HG03108 (cell line): ENCODE measurements around the gene RPS5.
A peak's percentile ranks its signal among the peaks of the same experiment; 100 is the strongest.
"Not testable (repeated sequence)": the region's sequence is repeated elsewhere in the genome, so short reads cannot be mapped to it uniquely, and the experiment has no call there.

Experiments
- ATAC-seq: cut with Tn5 transposase; IDR thresholded peaks from one replicate; pipeline ENCODE4 v1.9.1; 2021; ENCODE audit warnings: moderate library complexity; ENCODE audit not compliant: unreplicated experiment

Gene RPS5

DNA sequence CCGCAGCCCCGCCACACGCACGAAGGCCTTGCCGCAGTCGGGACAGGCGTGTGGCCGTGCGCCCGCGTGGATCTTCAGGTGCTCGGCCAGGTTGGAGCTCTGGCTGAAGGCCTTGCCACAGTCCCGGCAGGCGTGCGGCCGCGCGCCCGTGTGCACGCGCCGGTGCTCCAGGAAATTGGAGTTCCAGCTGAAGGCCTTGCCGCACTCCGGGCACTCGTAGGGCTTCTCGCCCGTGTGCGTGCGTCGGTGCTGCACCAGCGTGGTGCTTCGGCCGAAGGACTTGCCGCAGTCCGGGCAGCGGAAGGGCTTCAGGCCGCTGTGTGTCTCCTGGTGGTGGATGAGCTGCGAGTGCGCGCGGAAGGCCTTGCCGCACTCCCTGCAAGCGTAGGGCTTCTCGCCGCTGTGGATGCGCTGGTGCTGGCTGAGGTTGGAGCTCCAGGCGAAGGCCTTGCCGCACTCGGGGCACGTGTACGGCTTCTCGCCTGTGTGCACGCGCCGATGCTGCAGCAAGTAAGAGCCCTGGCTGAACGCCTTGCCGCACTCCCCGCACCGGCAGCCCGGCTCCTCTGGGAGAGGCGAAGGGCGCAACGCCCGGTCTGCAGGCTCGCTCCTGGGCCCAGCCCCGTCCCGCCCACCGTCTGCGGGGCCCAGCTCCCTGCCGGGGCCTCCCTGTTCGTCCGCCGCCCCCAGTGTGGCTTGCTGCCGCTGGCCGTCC lies 30.1 kb upstream of the RPS5 start:
- ATAC-seq = no peak

DNA sequence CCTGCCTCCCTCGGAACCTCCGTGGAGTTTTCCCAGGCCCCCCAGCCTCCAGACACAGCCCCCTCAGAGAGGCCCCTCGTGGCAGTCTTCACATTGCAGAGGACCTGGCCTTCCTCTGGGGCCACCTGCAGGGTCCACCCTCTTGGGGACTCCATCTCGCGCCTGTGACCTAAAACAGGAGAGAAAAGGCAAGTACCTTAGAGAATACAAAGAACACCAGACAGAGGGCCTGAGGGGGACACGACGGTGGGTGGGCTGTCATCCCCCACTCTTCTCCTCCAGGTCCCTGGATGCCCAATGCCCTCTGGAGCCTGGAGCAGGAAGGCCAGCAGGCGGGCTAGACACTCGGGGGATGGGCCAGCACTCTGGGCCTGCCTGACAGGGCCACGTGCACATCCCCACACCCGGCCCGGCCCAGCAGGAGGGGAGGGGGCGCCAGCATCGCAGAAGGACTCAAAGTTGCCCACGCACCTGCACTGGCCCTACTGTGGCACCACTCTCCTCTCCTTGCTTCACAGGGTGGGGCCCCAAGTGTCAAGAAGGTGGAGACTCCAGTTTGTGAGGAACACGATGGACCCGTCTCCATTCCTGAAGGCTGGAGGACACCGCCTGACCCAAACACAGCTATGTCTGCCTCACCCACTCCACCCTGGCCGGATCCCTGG lies 29.5 kb upstream of the RPS5 start:
- no peak for ATAC-seq

DNA sequence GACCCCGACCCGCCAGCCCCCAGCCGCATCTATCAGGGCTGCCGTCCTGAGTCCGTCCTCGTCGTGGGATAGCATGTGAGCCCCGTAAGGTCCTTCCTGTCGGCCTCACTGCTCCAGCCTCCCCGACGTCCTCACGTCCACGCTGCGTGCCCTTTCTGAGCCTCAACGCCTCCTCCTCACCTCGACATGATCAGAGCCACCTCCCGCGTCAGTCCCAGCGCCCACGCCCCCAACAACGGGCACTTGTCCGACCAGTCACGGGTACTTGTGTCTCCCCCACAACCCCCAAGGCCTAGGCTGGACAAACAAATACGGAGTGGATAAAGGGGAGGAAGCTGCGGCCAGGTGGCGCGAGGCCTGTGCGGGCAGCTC lies 25.2 kb upstream of the RPS5 start:
- ATAC-seq = peak; percentile 7

DNA sequence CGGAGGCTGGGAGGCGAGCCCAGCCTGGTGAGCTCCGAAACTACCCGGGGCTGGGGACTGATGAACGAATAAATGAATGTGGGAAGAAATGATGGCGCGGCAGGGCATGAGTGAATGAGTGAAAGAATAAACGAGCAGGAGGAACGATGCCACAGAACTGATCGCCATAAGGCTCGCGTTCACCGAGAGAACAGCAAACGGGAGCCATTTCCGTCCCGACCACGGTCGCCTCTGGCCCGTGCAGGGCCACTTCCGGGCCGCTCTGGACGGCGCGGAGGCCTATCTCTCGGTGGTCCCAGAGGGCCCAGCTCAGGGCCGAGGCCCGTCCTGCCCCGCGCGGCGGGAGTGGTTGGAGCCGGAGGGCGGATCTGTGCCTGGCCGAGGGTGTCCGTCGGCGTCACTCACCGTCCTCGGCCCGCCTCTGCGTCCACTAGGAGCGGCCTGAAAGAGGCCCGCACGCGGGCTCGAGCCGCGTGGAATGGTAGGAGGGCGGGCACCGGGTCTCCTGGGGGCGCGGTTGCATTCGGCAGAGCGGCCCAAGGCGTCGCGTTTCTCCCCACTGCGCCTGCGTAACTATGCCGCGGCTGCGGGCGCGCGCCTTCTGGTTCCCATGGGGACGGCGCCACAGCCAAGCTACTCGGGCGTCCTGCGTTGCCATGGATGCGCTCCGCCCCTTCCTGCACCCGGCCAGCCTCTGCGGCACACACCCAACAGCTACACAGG lies 24.6 kb upstream of the RPS5 start, which contains the start of gene ZNF497:
ZNF497 (minus strand) TSS at position 480 of the 723 bp plus-strand sequence. CDS start 5,116 bp downstream, outside the sequence.
- ATAC-seq = peak; percentile 85

DNA sequence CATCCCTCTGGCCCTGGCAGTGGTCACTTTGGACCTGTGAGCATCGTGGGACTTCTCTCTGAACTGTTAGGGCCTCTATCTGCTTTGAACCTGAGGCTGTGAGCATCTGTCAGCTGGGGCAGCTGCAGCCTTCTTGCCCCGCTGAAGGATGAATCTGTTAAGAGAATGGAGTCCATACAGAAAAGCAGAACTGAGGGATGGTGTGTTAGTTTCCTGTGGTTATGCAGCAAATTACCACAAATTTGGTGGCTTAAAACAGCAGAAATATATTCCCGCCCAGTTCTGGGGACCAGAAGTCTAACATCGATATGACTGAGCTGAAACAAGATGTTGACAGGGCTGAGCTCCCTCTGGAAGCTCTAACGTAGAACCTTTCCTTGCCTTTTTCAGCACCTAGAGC lies 22.9 kb upstream of the RPS5 start:
- no peak for ATAC-seq

DNA sequence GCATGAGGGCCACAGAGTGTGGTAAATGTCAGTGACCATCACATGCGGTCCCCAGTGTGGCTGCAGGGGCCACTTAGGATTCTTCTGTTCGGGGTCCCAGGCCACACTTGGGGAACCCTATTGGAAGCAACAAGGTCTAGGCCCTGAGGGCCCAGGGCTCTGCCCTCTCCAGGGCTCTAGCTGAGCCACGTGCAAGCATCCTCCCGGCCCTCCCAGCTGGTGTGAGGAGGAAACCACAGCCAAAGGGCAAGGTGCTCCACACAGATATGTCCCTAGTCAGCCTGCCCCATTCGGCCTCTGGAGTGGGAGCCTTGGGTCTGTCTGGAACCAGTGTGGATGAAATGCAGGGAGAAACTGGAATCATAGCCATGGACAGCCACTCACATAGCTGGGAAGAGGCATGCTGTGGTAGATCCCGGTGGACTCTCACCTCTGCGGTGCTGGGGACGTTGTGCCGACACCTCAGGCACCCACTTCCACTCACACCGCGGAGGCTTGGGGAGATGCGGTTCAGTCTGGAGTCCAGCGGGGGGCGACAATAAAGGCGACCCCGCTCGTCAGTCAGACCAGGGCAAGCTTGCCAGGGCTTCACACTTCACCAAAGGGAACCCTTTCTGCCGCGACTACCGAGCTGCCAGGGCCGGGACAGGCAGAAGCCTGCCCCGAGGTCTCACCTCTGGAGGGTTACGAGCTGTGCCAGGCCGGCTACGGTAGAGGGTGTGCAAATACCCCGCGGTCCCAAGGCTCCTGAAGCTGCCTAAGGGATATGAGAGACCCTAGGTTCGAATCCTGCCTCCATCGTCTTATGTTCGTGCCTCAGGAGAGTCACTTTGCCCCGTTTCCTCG lies 20.3 kb upstream of the RPS5 start:
- no peak for ATAC-seq

DNA sequence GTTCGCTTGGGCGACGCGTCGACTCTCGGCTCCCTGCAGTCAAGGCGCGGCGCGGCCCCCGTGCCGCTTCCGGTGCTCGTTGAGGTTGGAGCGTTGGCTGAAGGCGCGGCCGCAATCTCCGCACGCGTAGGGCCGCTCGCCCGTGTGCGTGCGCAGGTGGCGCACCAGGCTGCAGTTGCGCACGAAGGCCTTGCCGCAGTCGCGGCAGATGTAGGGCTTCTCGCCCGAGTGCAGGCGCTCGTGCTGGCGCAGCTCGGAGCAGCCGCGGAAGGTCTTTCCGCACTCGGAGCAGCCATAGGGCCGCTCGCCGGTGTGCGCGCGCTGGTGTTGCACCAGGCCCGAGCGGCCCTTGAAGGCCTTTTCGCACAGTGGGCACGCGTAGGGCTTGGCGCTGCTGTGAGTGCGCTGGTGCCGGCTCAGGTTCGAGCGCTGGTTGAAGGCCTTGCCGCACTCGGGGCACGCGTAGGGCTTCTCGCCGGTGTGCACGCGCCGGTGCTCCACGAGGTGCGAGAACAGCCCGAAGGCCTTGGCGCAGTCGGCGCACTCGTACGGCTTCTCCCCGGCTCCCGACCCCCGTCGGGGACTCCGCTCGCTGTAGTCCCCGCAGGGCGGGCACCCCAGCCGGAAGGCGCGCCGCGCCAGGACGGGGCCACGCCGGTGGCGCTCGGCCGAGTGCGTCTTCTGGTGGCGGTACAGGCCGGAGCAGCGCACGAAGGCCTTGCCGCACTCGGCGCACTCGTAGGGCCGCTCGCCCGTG lies 19.2 kb upstream of the RPS5 start:
- ATAC-seq = no peak

DNA sequence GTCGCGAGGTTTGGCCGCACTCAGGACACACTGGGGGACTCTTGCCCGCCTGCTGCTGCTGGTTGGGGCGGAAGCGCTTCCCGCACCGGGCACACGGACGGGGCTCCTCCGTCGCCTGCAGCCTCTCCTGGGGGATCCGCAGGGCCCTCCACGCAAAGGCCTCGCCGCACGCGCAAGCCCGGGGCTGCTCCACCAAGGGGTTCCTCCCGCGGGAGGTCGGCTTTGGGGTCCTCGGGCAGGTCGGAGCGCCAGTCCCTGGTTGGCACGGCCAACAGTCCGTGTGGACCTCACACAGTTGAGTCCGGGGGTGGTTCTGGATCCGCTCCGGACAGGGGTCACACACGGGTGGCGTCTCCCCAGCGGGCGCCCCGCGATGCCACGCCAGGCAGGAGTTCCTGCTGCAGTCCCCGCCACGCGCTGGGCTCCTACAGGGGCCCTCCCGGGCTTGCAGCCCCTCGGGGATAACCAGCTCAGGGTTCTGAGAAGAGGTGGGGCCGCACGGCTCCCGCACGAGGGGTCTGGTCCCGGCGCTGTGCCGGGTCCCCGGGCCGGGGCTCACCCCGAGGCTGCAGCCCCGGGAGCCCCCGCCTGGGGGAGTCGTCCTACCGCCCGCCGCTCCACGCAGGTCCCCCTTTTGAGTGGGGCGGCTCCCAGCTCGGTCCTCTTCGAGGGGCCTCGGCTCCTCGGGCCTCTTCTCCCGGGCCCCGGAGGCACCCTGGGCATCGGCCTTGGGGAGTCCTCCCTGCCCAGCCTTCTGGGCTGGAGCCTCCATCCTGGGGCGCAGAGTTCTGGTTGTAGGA lies 18.3 kb upstream of the RPS5 start:
- no peak for ATAC-seq

DNA sequence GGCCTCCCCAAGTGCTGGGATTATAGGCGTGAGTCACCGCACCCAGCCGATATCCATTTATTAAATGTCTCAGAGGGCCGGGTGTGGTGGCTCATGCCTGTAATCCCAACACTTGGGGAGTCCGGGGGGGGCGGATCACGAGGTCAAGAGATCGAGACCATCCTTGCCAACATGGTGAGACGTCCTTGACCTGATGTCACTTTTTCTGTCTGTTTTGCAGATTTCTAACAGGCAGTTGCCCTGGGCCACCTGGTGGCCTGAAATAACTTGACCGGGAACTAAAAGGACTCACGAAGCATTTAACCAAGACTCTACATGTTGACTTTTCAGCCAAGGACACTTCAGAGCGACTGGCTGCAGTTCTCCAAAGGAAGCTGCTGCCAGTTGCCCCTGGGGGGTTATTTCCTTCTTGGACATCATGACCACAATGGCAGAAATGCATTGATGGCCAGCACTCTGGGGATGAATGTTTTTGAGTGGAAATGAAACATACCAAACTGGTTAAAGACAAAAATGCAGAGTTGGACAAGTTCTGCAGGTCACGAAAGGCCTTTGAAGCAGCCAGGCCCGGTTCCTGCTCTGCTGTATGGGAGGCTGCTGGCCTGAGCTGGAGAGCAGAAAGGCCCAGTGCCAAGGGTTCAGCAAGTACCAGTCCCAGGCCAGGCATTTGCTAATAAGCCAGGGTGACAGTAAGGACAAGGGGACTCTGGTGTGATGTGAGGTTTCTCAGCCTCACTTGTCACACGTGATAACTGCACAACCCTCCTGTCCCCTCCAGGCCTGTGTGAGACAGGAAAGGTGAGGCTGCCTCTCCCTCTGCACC lies 14.5 kb upstream of the RPS5 start:
- no peak for ATAC-seq

DNA sequence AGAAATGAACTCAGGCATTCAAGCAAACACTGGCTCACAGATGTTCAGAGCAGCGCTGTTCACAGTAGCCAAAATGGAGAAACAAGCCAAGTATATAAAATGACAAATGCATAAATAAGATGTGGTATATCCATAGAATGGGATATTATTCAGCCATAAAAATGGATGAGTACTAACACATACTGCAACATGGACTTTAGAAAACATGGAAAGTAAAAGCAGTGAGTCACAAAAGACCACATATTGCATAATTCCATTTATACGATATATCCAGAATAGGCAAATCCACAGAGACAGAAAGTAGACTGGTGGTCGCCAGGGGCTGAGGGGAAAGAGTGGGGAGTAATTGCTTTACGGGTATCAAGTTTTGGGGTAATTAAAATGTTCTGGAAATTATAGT lies 12.9 kb upstream of the RPS5 start:
- no peak for ATAC-seq

DNA sequence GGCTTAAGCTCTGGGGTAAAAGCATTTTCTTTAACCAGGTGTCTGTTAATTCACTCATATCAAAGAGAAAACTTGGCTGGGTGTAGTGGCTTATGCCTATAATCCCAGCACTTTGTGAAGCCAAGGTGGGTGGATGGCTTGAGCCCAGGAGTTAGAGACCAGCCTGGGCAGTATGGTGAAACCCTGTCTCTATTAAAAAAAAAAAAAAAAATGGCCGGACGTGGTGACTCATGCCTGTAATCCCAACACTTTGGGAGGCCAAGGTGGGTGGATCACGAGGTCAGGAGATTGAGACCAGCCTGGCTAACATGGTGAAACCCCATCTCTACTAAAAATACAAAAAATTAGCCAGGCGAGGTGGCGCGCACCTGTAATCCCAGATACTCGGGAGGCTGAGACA lies 10.3 kb upstream of the RPS5 start:
- not testable (repeated sequence) for ATAC-seq

DNA sequence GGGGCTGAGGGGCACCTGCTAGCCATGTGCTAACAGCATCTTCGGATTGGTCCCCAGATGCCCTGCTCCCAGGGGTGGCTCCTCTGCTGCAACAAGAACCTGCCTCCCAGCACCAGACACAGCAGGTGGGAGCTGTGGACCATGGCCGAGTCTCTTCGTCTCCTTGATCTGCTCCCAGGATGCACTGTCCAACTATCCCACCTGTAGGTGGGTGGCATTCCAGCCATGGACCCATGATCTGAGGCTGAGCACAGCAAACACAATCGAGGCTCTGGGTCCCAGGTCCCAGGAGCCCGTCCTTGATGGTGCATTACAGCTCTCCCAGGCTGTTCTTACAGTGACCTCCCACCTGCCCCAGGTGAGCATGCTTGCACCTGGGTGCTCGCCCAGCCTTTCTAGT lies 7.8 kb upstream of the RPS5 start:
- no peak for ATAC-seq

DNA sequence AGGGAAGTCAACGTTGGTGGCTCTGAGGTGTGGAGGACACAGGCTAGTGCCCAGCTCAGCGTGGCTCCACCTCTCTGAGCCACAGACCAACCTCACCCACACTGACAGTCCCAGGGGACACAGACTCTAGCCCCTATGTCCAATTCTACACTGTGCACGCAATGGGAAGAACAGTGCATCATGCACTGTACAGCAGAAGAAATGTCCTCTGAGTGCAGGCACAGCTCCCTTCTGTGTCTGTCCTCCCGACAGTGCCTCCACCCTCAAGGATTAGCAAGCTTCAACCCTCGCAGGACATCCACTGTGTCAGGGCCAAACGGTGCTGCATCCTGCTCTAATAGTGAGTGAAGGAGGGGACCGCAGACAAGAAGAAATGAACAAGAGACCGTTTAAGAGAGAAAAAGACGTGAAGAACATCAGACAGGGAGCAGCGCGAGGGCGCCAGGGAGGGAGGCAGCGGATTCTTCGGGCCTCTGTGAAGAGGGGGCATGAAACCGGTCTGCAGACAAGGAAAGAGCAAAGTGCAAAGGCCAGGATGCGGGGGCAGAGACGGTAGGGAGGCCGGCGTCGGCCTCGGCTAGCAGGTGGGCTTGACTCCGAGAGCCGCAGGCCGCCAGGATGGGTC lies 6.9 kb upstream of the RPS5 start:
- ATAC-seq = no peak

DNA sequence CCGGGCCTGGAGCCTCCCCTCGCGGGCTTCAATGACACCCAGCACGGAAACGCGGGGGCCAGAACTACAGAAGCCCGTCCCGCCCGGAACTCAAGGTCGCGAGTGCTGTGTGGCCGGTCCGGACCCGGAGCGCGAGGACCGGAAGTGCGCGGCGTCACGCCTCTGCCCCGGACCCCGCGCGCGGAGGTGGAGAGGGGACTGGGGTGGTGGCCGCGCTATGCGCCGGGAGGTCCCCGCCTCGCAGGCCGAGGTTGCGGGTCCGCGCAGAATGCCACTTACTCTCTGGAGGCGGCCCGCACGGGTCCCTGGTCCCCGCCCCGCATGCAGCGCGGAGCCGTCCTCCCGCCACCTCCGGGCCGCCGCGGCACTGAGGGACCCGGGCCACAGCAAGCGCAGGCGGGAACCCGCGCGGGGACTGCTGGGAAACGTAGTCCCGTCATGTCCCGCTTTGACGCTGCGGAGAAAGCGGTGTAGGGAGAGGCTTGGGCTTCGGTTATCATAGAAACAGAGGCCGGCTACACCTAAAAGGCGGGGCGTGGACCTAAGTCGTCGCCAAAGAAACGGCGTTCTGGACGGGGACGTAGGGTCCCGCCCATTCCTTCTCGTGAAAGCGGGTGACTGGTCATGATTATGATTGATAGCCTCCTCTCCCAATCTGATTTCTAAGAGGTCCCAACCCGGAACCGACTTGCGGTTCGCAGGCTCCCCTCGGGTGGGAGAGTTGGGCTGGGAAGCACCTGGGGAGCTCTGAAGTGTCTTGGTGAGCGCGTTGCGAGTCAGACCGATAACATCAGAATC lies 6.2 kb upstream of the RPS5 start, which contains the start of gene ZNF837:
ZNF837 (minus strand) TSS at position 369 of the 798 bp plus-strand sequence. CDS start 11,698 bp downstream, outside the sequence.
- ATAC-seq = peak; percentile 78

DNA sequence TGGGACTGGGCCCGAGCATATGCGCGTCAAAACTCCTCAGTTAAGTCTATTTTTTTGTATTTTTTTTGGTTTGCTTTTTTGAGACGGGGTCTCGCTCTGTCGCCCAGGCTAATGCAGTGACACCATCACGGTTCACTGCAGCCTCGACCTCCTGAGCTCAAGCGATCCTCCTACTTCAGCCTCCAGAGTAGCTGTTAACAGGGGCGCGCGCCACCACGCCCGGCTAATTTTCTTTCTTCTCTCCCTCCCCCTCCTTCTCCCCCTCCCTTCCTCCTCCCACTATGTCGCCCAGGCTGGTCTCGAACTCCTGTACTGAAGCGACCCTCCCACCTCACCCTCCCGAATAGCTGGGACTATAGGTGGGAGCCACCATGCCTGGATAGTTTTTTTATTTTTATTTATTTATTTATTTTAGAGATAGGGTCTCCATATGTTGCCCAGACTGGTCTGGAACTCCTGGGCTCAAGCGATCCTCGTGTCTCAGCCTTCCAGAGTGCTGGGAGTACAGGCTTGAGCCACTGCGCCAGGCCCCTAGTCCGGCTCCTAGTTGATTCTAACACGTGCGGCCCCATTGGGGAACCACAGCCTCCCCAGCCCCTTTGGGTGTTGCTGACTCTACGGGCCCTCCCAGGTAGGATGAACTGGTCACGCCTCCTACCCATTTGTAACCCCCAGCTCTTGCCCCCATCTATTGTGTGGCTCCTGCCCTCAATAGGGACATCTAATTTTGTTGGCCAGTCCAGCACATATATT lies 5.4 kb upstream of the RPS5 start:
- ATAC-seq = no peak

DNA sequence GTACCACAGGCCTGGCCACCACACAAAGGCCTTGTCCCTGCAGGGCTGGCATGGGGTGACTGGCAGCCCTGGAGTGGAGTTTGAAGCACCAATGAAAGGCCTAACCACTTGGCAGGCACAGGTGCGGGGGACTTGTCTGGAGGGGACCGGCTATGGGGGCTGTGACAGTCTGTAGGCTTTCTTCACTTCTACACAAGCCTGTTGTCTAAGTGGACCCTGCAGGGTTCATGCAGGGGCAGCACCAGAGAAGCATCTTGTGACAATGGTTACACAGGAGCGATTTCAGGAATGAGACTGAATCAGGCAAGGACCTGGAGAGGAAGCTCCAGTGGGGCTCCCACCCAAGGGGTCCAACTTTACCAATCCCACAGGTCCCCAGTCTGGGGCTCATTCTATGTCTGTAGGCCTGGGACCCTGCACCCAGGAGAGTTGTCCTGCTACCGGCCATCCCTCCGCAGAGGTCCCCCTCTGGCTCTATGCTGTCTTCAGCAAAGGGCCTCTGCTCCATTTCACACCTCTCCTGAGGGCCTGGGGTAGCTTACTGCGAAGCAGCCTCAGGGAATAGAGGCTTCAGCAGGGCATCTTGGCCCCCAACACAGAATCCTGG lies 4.0 kb upstream of the RPS5 start:
- no peak for ATAC-seq
